SK-N-SH (cell line): ENCODE data around the gene IFNL3. TPM values are rescaled to one million over a fixed set of nuclear protein-coding genes. Genes with fewer than 3 reads are reported as not detected.

ENCODE experiments used
- CTCF ChIA-PET: fragments of 300-600, 350-600 bp; formaldehyde crosslinking; extraction: SDS; loops from one replicate; lab custom pipeline; 2021; lab: Yijun Ruan, JAX
- POLR2A ChIA-PET: fragments of 350-600 bp; sonication (Branson Sonifier 250); formaldehyde crosslinking; extraction: SDS; loops from one replicate; lab custom pipeline; 2020; ENCODE audit warnings: antibody characterized with exemption, inconsistent platforms; lab: Yijun Ruan, JAX
- DNase-seq: peaks from one replicate; pipeline ENCODE4 v3.0.0; 2012
- H2AFZ ChIP-seq: fragments of 200-600 bp; sonication (generic); 2 replicates; pipeline ENCODE4 v1.8.1; 2016; ENCODE audit warnings: antibody characterized with exemption, mild to moderate bottlenecking, low read depth
- H3F3A ChIP-seq: fragments of 200-600 bp; sonication (generic); replicated peaks from 2 replicates; pipeline ENCODE3; 2016; ENCODE audit warnings: antibody characterized with exemption, mild to moderate bottlenecking; ENCODE audit not compliant: insufficient read depth
- H3K27ac ChIP-seq, 2 experiments: fragments of 200-500 bp in 1 of 2; fragments of 200-600 bp in 1 of 2; sonication (Bioruptor generic) in 1 of 2; sonication (generic), shearing (Covaris generic) in 1 of 2; 2 replicates each; pipeline versions ENCODE4 v1.5.1 to v1.6.1; 2014 to 2016; ENCODE audit warnings: low read depth in 2 of 2, inconsistent platforms in 1 of 2, low read length in 1 of 2, mild to moderate bottlenecking in 1 of 2, mixed read lengths in 1 of 2
- H3K27me3 ChIP-seq: fragments of 200-600 bp; sonication (generic), shearing (Covaris generic); 2 replicates; pipeline ENCODE4 v1.6.1; 2016; ENCODE audit warnings: mixed run types; ENCODE audit not compliant: insufficient read depth
- H3K36me3 ChIP-seq, 2 experiments: fragments of 200-500 bp in 1 of 2; fragments of 200-600 bp in 1 of 2; sonication (Bioruptor generic) in 1 of 2; sonication (generic) in 1 of 2; replicated peaks in 1 of 2; 2 replicates each; pipeline versions ENCODE3 to v1.5.1; 2014 to 2016; ENCODE audit warnings: low read length in 1 of 2, mild to moderate bottlenecking in 1 of 2; ENCODE audit not compliant: insufficient read depth in 2 of 2, control insufficient read depth in 1 of 2
- H3K4me1 ChIP-seq, 2 experiments: fragments of 200-500 bp in 1 of 2; fragments of 200-600 bp in 1 of 2; sonication (Bioruptor generic) in 1 of 2; sonication (generic), shearing (Covaris generic) in 1 of 2; 2 replicates each; pipeline versions ENCODE4 v1.5.1 to v1.6.1; 2014 to 2016; ENCODE audit warnings: low read depth in 1 of 2, low read length in 1 of 2, mixed run types in 1 of 2; ENCODE audit not compliant: insufficient read depth in 2 of 2, control insufficient read depth in 1 of 2
- H3K4me2 ChIP-seq: fragments of 200-600 bp; sonication (generic), shearing (Covaris generic); 2 replicates; pipeline ENCODE4 v1.6.1; 2017; ENCODE audit warnings: mixed run types
- H3K4me3 ChIP-seq, 2 experiments: fragments of 200-500 bp in 1 of 2; fragments of 200-600 bp in 1 of 2; sonication (Bioruptor generic) in 1 of 2; sonication (generic), shearing (Covaris generic) in 1 of 2; 2 replicates each; pipeline versions ENCODE4 v1.5.1 to v1.8.1; 2014 to 2016; ENCODE audit warnings: low read depth in 2 of 2, inconsistent platforms in 1 of 2, low read length in 1 of 2, mild to moderate bottlenecking in 1 of 2, mixed read lengths in 1 of 2, moderate library complexity in 1 of 2
- H3K79me2 ChIP-seq: fragments of 200-600 bp; sonication (generic); 2 replicates; pipeline ENCODE4 v1.8.1; 2017; ENCODE audit warnings: mild to moderate bottlenecking; ENCODE audit not compliant: insufficient read depth
- H3K9ac ChIP-seq: fragments of 200-600 bp; sonication (generic); 2 replicates; pipeline ENCODE4 v1.6.1; 2017; ENCODE audit warnings: mixed run types
- H3K9me2 ChIP-seq: fragments of 200-600 bp; sonication (generic); 2 replicates; pipeline ENCODE4 v1.6.1; 2017; ENCODE audit warnings: mixed run types
- H3K9me3 ChIP-seq: fragments of 200-600 bp; sonication (generic); 2 replicates; pipeline ENCODE4 v1.6.1; 2017; ENCODE audit warnings: mixed run types, mild to moderate bottlenecking, moderate library complexity
- H4K20me1 ChIP-seq: fragments of 200-600 bp; sonication (generic); 2 replicates; pipeline ENCODE4 v1.6.1; 2017; ENCODE audit warnings: mild to moderate bottlenecking, mixed run types; ENCODE audit not compliant: insufficient read depth
- ELF1 ChIP-seq: IDR thresholded peaks from 2 replicates; pipeline ENCODE4 v1.4.0; 2012
- EP300 ChIP-seq, 2 experiments: IDR thresholded peaks; 2 replicates each; pipeline versions ENCODE4 v1.4.0 to v1.6.1; 2012; ENCODE audit warnings: borderline replicate concordance in 1 of 2, low read depth in 1 of 2, low read length in 1 of 2
- FOXM1 ChIP-seq: IDR thresholded peaks from 2 replicates; pipeline ENCODE4 v1.4.0; 2012; ENCODE audit warnings: low read depth, mild to moderate bottlenecking
- GATA2 ChIP-seq: sonication (generic); formaldehyde crosslinking; IDR thresholded peaks from 2 replicates; pipeline ENCODE4 v1.5.0; 2020; ENCODE audit warnings: mild to moderate bottlenecking, missing genetic modification reagents
- JUND ChIP-seq: IDR thresholded peaks from 2 replicates; pipeline ENCODE4 v1.4.0; 2012
- MXI1 ChIP-seq: IDR thresholded peaks from 2 replicates; pipeline ENCODE4 v1.6.1; 2012; ENCODE audit warnings: mild to moderate bottlenecking, low read depth, low read length, improper control_type of control experiment
- PBX3 ChIP-seq: IDR thresholded peaks from 2 replicates; pipeline ENCODE4; 2012
- RAD21 ChIP-seq: IDR thresholded peaks from 2 replicates; pipeline ENCODE4 v1.6.1; 2012; ENCODE audit warnings: mild to moderate bottlenecking, low read length
- RCOR1 ChIP-seq: fragments of 150-350 bp; IDR thresholded peaks from 2 replicates; pipeline ENCODE4 v1.6.1; 2017; ENCODE audit warnings: antibody characterized with exemption, low read length
- RFX5 ChIP-seq: IDR thresholded peaks from 2 replicates; pipeline ENCODE4 v1.6.1; 2012; ENCODE audit warnings: mild to moderate bottlenecking, improper control_type of control experiment, low read length
- RXRA ChIP-seq: IDR thresholded peaks from 2 replicates; pipeline ENCODE4 v1.4.0; 2012; ENCODE audit warnings: low read depth, mild to moderate bottlenecking, borderline replicate concordance
- SMC3 ChIP-seq: IDR thresholded peaks from 2 replicates; pipeline ENCODE4 v1.6.1; 2012; ENCODE audit warnings: low read depth, low read length, improper control_type of control experiment
- TCF12 ChIP-seq: IDR thresholded peaks from 2 replicates; pipeline ENCODE4 v1.4.0; 2012
- ZBTB33 ChIP-seq: IDR thresholded peaks from 2 replicates; pipeline ENCODE4 v1.4.0; 2012; ENCODE audit warnings: low read depth, borderline replicate concordance
- WGBS: methylation state at CpG from one replicate; pipeline ENCODE4 v1.1.6; 2017; ENCODE audit warnings: low lambda C conversion rate; 5-methylcytosine and 5-hydroxymethylcytosine counted together
- polyA plus RNA-seq, 3 experiments: library from polyadenylated mRNA; depleted of rRNA; stranded (reverse); fragments of >200 nt; gene quantifications; 2 replicates each; pipeline ENCODE4 v1.2.3, GENCODE V29; 2012
- TF ChIP-seq, protein P1 (sequence below): fragments of 200-600 bp; sonication (generic); IDR thresholded peaks from 2 replicates; pipeline ENCODE4 v1.6.1; 2017; ENCODE audit warnings: antibody characterized with exemption, mild to moderate bottlenecking, moderate library complexity
- TF ChIP-seq, protein P2 (sequence below): fragments of 150-350 bp; IDR thresholded peaks from 2 replicates; pipeline ENCODE4 v1.6.1; 2017; ENCODE audit warnings: antibody characterized with exemption, low read length, low read depth, borderline replicate concordance
- TF ChIP-seq, protein P3 (sequence below): fragments of 150-350 bp; IDR thresholded peaks from 2 replicates; pipeline ENCODE4 v1.6.1; 2016; ENCODE audit warnings: mild to moderate bottlenecking, low read depth, low read length
- TF ChIP-seq, protein P4 (sequence below): IDR thresholded peaks from 2 replicates; pipeline ENCODE4 v1.4.0; 2012; ENCODE audit warnings: low read depth

IFNL3 gene
- polyA plus RNA-seq, 1 of the 3 experiments (the other 2 are of a cell fraction), result not detected

GRCh38 chr19:39284032-39284431 lies 39.2 kb upstream of the IFNL3 start:
- Histone ChIP-seq H3K9me3 (0 out of 2 replicates have a peak, but pooled peaks cover 4% of the 10 kb centered on the region), H3K4me3 (no peak overlapping the region), H3K9me2 (no peaks in the 10 kb centered on the region), H3K9ac (no peak overlapping the region), H3K79me2 (no peaks in the 10 kb centered on the region), H3K36me3 (no peaks in the 10 kb centered on the region), H3K27ac (no peak overlapping the region), H3F3A (no peaks in the 10 kb centered on the region), H3K4me1 (no peaks in the 10 kb centered on the region), H3K4me2 (no peak overlapping the region), H2AFZ (no peak overlapping the region), H3K27me3 (no peaks in the 10 kb centered on the region), H4K20me1 (no peaks in the 10 kb centered on the region)
- TF ChIP-seq GATA2 (CRISPR knock-in tag), result no peak
- TF ChIP-seq RAD21, result no peak
- TF ChIP-seq, protein P1, sequence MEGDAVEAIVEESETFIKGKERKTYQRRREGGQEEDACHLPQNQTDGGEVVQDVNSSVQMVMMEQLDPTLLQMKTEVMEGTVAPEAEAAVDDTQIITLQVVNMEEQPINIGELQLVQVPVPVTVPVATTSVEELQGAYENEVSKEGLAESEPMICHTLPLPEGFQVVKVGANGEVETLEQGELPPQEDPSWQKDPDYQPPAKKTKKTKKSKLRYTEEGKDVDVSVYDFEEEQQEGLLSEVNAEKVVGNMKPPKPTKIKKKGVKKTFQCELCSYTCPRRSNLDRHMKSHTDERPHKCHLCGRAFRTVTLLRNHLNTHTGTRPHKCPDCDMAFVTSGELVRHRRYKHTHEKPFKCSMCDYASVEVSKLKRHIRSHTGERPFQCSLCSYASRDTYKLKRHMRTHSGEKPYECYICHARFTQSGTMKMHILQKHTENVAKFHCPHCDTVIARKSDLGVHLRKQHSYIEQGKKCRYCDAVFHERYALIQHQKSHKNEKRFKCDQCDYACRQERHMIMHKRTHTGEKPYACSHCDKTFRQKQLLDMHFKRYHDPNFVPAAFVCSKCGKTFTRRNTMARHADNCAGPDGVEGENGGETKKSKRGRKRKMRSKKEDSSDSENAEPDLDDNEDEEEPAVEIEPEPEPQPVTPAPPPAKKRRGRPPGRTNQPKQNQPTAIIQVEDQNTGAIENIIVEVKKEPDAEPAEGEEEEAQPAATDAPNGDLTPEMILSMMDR, result no peak
- no peak for TF ChIP-seq ZBTB33
- TF ChIP-seq RFX5, result no peak
- TF ChIP-seq, protein P2, sequence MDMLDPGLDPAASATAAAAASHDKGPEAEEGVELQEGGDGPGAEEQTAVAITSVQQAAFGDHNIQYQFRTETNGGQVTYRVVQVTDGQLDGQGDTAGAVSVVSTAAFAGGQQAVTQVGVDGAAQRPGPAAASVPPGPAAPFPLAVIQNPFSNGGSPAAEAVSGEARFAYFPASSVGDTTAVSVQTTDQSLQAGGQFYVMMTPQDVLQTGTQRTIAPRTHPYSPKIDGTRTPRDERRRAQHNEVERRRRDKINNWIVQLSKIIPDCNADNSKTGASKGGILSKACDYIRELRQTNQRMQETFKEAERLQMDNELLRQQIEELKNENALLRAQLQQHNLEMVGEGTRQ, result no peak
- TF ChIP-seq ELF1, result no peak
- TF ChIP-seq PBX3, result no peak
- TF ChIP-seq JUND, result no peak
- TF ChIP-seq MXI1, result no peak
- TF ChIP-seq, protein P3, sequence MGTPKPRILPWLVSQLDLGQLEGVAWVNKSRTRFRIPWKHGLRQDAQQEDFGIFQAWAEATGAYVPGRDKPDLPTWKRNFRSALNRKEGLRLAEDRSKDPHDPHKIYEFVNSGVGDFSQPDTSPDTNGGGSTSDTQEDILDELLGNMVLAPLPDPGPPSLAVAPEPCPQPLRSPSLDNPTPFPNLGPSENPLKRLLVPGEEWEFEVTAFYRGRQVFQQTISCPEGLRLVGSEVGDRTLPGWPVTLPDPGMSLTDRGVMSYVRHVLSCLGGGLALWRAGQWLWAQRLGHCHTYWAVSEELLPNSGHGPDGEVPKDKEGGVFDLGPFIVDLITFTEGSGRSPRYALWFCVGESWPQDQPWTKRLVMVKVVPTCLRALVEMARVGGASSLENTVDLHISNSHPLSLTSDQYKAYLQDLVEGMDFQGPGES, result no peak
- no peak for TF ChIP-seq EP300 (IDR thresholded peaks at IDR 0.05; ENCODE audit: borderline replicate concordance in 1 of 2, low read depth in 1 of 2, low read length in 1 of 2)
- TF ChIP-seq SMC3, result no peak
- TF ChIP-seq FOXM1, result no peak
- TF ChIP-seq RCOR1, result no peak
- TF ChIP-seq TCF12, result no peak
- TF ChIP-seq, protein P4, sequence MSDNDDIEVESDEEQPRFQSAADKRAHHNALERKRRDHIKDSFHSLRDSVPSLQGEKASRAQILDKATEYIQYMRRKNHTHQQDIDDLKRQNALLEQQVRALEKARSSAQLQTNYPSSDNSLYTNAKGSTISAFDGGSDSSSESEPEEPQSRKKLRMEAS, result no peak
- TF ChIP-seq RXRA, result no peak
- ChIA-PET POLR2A (no interaction called here), CTCF (no interaction called here)
- WGBS, result 30% methylated on average over 1 of the region's 1 CpG
- no peak for DNase-seq
